KBM-7 (cell line): ENCODE results near the gene SLC35A1.

ENCODE experiments used
- DNase-seq: peaks from one replicate; pipeline ENCODE4 v3.0.0-alpha.2; 2015
- in situ Hi-C: fragments of 300-500 bp; cut with MboI; formaldehyde crosslinking; loops from 2 replicates; pipeline ENCODE4 v1.14.3; 2020; ENCODE audit warnings: low sequenced_read_pairs, low pct_unique_long_range_greater_than_20kb, mixed read lengths

The SLC35A1 gene

GRCh38 chr6:87514831-87515230 is 42.1 kb downstream of the SLC35A1 start:
- no peak for DNase-seq
- in situ Hi-C loops: no loop called here

GRCh38 chr6:87518453-87518852 is 45.7 kb downstream of the SLC35A1 start:
- no peak for DNase-seq
- in situ Hi-C loops: no loop called here

- no peak for DNase-seq
- in situ Hi-C loops: no loop called here
These were observed 49.9 kb downstream of the SLC35A1 start for GRCh38 chr6:87522686-87523085.

GRCh38 chr6:87529221-87529620 is 56.4 kb downstream of the SLC35A1 start:
- in situ Hi-C loops: no loop called here
- DNase-seq: no peak

- DNase-seq: no peak
- in situ Hi-C loops: no loop called here
These were observed 61.7 kb downstream of the SLC35A1 start for GRCh38 chr6:87534377-87535047.

- in situ Hi-C loops: no loop called here
These were observed 65.9 kb downstream of the SLC35A1 start for GRCh38 chr6:87538510-87539260.

GRCh38 chr6:87539554-87539953 is 66.8 kb downstream of the SLC35A1 start:
- in situ Hi-C loops: no loop called here
- no peak for DNase-seq

More at GRCh38 chr6:87538510-87539260, 65.9 kb downstream of the SLC35A1 start:
- no peak for DNase-seq

GRCh38 chr6:87540539-87540938 is 67.8 kb downstream of the SLC35A1 start:
- DNase-seq: no peak
- in situ Hi-C loops: no loop called here

GRCh38 chr6:87541041-87541440 is 68.3 kb downstream of the SLC35A1 start:
- no peak for DNase-seq
- in situ Hi-C loops: no loop called here

GRCh38 chr6:87541744-87542143 is 69.0 kb downstream of the SLC35A1 start:
- in situ Hi-C loops: no loop called here
- no peak for DNase-seq

- DNase-seq: no peak
- in situ Hi-C loops: no loop called here
These were observed 71.1 kb downstream of the SLC35A1 start for GRCh38 chr6:87543696-87544473.

- in situ Hi-C loops: no loop called here
- no peak for DNase-seq
These were observed 71.6 kb downstream of the SLC35A1 start for GRCh38 chr6:87544474-87544735.

GRCh38 chr6:87551799-87552198 is 79.0 kb downstream of the SLC35A1 start:
- no peak for DNase-seq
- in situ Hi-C loops: no loop called here

- in situ Hi-C loops: no loop called here
- no peak for DNase-seq
These were observed 80.5 kb downstream of the SLC35A1 start for GRCh38 chr6:87553159-87553765.

GRCh38 chr6:87555506-87555905 is 82.7 kb downstream of the SLC35A1 start:
- no peak for DNase-seq
- in situ Hi-C loops: no loop called here

GRCh38 chr6:87558446-87558845 is 85.7 kb downstream of the SLC35A1 start:
- no peak for DNase-seq
- in situ Hi-C loops: no loop called here

GRCh38 chr6:87561017-87561416 is 88.2 kb downstream of the SLC35A1 start:
- DNase-seq: no peak

More at GRCh38 chr6:87561017-87561416, 88.2 kb downstream of the SLC35A1 start:
- in situ Hi-C loops: no loop called here
